HS-5 (cell line): ENCODE data around the gene EPHB1.

Source experiments
- DNase-seq: peaks from one replicate; pipeline ENCODE4 v3.0.0-alpha.2; 2012; ENCODE audit warnings: low read depth

EPHB1 gene

GRCh38 chr3:135249186-135249585 lies 454.1 kb downstream of the EPHB1 start:
- DNase-seq, result no peak

GRCh38 chr3:135258916-135259315 lies 463.9 kb downstream of the EPHB1 start:
- no peak for DNase-seq

GRCh38 chr3:135260025-135260424 lies 465.0 kb downstream of the EPHB1 start:
- no peak for DNase-seq

DNA sequence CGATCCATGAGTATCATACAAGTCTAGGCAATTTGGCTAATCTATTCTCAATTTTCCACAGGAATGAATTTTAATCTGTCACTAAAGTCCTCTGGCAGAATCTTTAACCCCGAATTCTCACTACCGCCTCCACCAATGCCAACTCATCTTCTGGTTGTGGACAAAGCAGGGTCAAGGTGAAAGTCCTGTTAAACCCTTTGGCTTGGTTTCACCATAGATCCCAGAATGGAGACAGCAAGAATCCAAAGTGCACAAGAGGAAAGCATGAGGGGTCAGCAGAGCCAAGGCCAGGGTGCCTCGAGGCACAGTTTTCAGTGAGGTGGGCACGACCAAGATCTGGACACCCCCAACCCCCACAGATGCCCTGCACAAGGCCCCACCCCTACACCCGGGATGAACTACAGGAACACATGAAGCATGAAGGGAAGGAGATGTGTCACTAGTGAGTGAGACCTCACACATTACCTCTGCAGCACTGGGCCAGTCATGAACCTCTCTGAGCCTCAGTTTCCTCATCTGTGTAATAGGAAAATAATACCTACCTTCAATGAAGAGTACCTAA lies 466.2 kb downstream of the EPHB1 start:
- DNase-seq, result no peak

DNA sequence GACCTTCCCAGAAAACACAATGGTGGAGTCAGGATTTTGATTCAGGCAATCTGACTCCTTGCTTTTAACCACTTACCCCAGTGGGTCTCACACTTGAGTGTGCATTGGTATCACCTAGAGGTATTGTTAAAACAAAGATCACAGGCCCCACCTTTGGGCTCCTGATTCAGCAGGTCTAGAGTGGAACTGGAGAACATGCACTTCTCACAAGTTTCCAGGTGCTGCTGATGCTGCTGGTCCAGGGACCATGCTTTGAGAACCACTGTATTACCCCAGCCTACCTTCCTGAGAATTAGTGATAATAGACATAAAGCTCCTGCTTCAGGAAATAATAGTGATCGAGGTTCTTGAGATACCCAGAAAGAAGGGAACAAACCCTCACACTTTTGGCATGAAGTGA lies 466.9 kb downstream of the EPHB1 start:
- DNase-seq, result no peak

DNA sequence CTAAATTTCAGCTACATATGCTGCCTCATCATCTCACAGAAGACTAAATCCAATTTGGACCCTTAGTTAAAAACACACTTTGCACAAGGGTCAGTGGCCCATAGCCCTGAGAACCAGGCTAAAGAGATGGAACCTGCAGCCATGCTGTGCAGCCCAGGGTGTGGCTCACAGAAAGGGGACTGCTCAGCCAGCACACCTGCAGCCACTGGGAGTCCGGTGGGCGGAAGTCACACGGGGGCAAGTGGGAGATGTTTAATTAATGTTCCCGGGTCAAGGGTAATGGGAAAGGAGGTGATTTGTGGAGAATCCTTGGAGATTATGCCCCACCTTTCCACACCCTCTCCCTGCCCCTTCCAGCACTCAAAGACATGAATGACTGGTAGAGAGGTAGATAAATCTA lies 467.4 kb downstream of the EPHB1 start:
- DNase-seq, result no peak

DNA sequence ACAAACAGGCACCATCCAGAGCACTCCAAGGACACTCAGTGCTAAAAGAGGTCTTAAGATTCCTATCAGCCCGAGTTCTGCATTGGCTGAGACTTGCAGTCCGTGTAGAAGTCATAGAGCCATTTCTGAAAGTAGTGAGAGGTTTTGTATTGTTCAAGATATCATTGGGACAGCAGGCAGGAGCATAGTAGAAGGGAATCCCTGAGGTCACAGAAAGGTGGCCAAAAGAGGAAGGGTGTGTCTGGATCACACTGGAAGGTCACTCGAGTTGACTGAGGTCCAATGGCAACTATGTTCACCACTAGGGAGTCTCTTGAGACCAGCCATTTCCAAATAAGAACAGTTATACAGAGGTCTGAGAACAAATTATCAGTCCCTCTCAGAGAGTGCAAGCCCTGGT lies 468.3 kb downstream of the EPHB1 start:
- no peak for DNase-seq

DNA sequence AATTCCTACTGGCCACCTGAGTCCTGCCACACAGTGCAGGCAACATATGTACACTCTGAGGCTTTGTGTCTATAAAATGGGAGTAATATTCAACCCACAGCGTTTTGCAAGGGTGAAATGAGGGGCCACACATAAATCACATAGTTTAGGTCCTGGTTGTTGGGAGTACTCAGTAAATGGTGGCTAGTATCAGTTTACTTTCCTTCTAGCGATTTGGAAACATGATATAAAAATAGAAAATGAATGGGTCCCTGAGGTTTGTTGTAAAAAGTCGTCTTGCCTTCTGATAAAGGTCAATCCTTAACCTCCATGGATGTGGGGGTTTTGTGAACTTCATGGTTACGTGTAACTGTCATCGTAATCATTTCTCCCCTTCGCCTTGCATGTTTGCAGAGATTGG lies 472.4 kb downstream of the EPHB1 start:
- no peak for DNase-seq

DNA sequence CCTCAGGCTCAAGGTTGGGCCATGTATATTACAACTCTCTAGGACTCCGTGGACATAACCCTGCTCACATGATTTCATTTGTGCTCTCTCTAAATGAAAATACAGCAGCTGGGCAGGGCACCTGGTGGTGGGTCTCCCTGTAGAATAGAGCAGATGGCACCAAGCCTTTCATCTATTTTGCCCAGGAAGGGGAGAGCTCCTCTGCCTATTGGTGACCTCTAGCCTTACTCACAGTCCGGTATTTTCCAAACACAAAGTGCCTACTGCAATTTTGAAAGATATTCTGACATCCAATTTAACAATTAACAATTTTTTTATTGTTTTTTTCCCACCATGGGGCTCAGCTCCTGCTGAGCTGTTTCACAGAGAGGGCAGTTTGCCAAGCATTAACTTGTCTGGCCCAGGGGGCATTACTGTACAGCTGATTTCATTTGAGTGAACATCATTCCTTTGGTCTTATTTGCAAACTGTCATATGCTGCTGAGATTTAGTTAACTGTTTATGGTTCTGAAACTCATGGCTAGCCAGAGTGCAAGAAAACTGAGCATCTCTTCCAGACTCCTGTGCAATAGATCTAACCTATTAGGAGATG lies 474.0 kb downstream of the EPHB1 start:
- DNase-seq, result no peak

- no peak for DNase-seq
Measured at GRCh38 chr3:135271177-135272025, 476.3 kb downstream of the EPHB1 start.

- DNase-seq, result no peak
Measured at GRCh38 chr3:135272026-135272669, 477.1 kb downstream of the EPHB1 start.

DNA sequence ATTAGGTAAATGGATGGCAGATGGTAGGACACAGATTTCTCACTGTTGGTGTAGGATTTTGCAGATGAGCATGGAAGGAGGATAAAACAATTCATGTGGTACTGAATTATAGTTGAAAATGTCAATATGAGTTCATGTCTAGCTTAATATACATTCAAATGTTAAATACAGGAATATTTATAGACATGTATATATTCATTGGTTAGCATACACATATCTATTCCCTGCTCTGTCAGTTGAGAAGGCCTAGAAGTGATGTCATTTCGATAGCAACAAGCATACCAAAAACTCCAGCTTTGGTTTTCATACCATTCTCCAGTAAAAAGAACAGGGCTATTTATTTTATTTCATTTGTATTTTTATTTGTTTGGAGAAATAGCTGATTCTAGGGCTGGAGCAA lies 497.1 kb downstream of the EPHB1 start:
- no peak for DNase-seq

DNA sequence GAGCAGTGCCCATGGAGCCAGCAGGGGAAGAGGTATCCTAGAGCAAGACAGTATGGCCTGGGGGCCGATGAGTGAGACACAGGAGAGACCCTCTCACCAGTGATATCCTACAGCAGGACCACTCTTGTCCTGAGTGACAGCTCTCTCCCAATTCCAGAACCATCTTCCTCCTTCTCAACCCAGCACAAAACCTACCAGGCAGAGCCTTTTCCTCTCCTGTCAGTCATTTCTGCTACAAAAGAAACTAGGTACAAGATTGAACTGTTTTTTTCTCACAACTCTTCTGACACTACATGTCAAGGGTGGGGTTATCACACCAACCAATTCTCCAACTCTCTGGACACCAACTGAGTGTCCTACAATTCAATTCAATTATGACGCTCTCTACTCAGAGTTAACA lies 506.6 kb downstream of the EPHB1 start:
- DNase-seq, result no peak

DNA sequence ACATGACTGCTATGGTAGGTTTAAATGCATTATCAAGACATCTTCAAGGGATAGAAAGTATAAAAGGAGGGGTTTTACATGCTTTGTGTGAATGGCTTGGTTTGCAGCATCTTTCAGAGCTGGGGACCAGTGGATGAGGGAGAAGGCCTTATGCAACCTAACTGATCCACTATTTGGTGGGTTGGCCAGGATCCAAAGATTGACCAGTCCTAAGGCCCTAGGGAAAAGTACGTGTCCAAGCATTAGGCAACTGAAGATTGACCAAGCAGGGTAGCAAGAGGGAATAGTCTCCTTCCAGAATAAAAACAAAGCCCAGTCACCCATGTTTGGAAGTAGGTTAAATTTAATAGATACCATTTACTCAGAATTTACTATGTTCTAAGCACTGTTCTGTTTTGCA lies 509.3 kb downstream of the EPHB1 start:
- DNase-seq, result no peak
